Natural killer cell (primary cell): Measurements from ENCODE around the gene KCNQ2. TPM values are rescaled to one million over a fixed set of nuclear protein-coding genes. Genes with fewer than 3 reads are reported as not detected.

Source experiments
- ATAC-seq, 3 donors: fragments of 150-1000 bp in 2 of 3; fragments of 200-7000 bp in 1 of 3; cut with Tn5 transposase; 1 replicate in 1 of 3; 2 replicates in 2 of 3; pipeline ENCODE4 v1.10.0; 2021; ENCODE audit warnings: mild to moderate bottlenecking in 2 of 3, moderate library complexity in 2 of 3
- DNase-seq, 2 donors: peaks; one replicate each; pipeline versions ENCODE4 v3.0.0 to v3.0.0-alpha.2; 2013 to 2021; ENCODE audit warnings: mixed read lengths in 1 of 2
- H3K27ac ChIP-seq: one replicate; pipeline ENCODE4 v1.5.1; 2013; ENCODE audit warnings: mild to moderate bottlenecking, low read length
- H3K27me3 ChIP-seq: one replicate; pipeline ENCODE4 v1.6.1; 2013; ENCODE audit warnings: low read length; ENCODE audit not compliant: control insufficient read depth, insufficient read depth
- H3K36me3 ChIP-seq: one replicate; pipeline ENCODE4 v1.6.1; 2013; ENCODE audit warnings: low read length; ENCODE audit not compliant: control insufficient read depth, insufficient read depth
- H3K4me1 ChIP-seq: one replicate; pipeline ENCODE4 v1.6.1; 2013; ENCODE audit warnings: low read length; ENCODE audit not compliant: control insufficient read depth, insufficient read depth
- H3K4me3 ChIP-seq: one replicate; pipeline ENCODE4 v1.5.1; 2013; ENCODE audit warnings: low read length
- H3K9me3 ChIP-seq: one replicate; pipeline ENCODE4 v1.6.1; 2013; ENCODE audit warnings: low read length; ENCODE audit not compliant: control insufficient read depth, insufficient read depth
- H3K27ac Mint-ChIP-seq, 2 donors: one replicate each; pipeline ENCODE4 v1.8.0; 2022; ENCODE audit warnings: mild to moderate bottlenecking in 2 of 2, mixed read lengths in 2 of 2, moderate library complexity in 1 of 2
- H3K27me3 Mint-ChIP-seq, 2 donors: one replicate each; pipeline ENCODE4 v1.8.0; 2022; ENCODE audit warnings: low read depth in 2 of 2, mixed read lengths in 2 of 2
- H3K36me3 Mint-ChIP-seq: one replicate; pipeline ENCODE4 v1.8.0; 2022; ENCODE audit warnings: mixed read lengths
- H3K4me1 Mint-ChIP-seq, 2 donors: one replicate each; pipeline ENCODE4 v1.8.0; 2022; ENCODE audit warnings: mixed read lengths in 2 of 2
- H3K4me3 Mint-ChIP-seq: one replicate; pipeline ENCODE4 v1.8.0; 2022; ENCODE audit warnings: mild to moderate bottlenecking, moderate library complexity, mixed read lengths
- H3K9me3 Mint-ChIP-seq, 2 donors: one replicate each; pipeline ENCODE4 v1.8.0; 2022; ENCODE audit warnings: mixed read lengths in 2 of 2
- WGBS: methylation state at CpG from one replicate; pipeline ENCODE4 v1.1.7; 2013; ENCODE audit warnings: missing lambda C conversion rate; ENCODE audit not compliant: insufficient coverage; 5-methylcytosine and 5-hydroxymethylcytosine counted together
- intact Hi-C: fragments of 100-400 bp; cut with micrococcal nuclease; formaldehyde crosslinking; loops from one replicate; pipeline ENCODE4 v1.14.2; 2022
- total RNA-seq, 4 donors: library from RNA; stranded (reverse); fragments of 120-200 nt in 1 of 4; gene quantifications; one replicate each; pipeline versions ENCODE4 v1.2.3 to v1.2.4, GENCODE V29; 2013 to 2022
- TF ChIP-seq, protein P1 (sequence below): fragments of 200-600 bp; IDR thresholded peaks from one replicate; pipeline ENCODE4 v1.8.0; 2022; ENCODE audit warnings: antibody characterized with exemption

The KCNQ2 gene
- total RNA-seq, 3 donors from 2014 or later (not counting 1 experiment from before 2014, with no cell fraction given) = not detected

DNA sequence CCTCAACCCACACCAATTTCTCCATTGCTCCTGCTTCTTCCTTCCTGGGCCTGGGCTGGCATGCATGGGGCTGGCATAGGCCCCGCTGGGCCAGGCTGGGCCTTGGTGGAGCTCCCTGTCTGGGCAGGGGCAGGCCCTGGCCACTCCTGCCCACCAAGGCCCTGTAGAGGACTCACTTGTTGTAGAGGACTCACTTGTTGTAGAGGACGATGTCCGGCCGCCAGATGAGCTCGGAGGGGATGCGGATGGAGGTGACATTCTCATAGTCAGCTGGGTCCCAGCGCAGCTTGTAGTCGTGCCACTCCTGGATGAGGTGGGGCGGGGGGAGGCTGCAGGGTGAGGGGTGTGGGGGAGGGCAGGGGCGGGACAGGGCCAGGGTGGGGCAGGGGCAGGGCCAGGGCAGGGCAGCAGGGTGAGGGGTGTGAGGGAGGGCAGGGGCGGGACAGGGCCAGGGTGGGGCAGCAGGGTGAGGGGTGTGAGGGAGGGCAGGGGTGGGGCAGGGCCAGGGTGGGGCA lies 116.6 kb downstream of the KCNQ2 start:
- Histone ChIP-seq H3K27me3 (peaks cover 8% of the 10 kb centered on the region), H3K36me3 (no peaks in the 10 kb centered on the region), H3K4me1 (no peaks in the 10 kb centered on the region), H3K27ac (no peak overlapping the region), H3K9me3 (no peaks in the 10 kb centered on the region), H3K4me3 (no peak overlapping the region)
- no peak overlapping the region for H3K27ac Mint-ChIP-seq
- H3K36me3 Mint-ChIP-seq = no peaks in the 10 kb centered on the region
- H3K27me3 Mint-ChIP-seq = peaks cover 0 to 2% of the 10 kb centered on the region in 2 donors
- intact Hi-C loops = no loop called here
- no peaks in the 10 kb centered on the region for H3K4me1 Mint-ChIP-seq
- no peak for DNase-seq
- ATAC-seq = no peak
- 95% methylated on average over 8 of the region's 11 CpGs for WGBS
- H3K9me3 Mint-ChIP-seq = no peaks in the 10 kb centered on the region
- H3K4me3 Mint-ChIP-seq = no peak overlapping the region
- TF ChIP-seq, protein P1, sequence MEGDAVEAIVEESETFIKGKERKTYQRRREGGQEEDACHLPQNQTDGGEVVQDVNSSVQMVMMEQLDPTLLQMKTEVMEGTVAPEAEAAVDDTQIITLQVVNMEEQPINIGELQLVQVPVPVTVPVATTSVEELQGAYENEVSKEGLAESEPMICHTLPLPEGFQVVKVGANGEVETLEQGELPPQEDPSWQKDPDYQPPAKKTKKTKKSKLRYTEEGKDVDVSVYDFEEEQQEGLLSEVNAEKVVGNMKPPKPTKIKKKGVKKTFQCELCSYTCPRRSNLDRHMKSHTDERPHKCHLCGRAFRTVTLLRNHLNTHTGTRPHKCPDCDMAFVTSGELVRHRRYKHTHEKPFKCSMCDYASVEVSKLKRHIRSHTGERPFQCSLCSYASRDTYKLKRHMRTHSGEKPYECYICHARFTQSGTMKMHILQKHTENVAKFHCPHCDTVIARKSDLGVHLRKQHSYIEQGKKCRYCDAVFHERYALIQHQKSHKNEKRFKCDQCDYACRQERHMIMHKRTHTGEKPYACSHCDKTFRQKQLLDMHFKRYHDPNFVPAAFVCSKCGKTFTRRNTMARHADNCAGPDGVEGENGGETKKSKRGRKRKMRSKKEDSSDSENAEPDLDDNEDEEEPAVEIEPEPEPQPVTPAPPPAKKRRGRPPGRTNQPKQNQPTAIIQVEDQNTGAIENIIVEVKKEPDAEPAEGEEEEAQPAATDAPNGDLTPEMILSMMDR = no peak

GRCh38 chr20:63354636-63355350 lies 117.7 kb downstream of the KCNQ2 start:
- no peaks in the 10 kb centered on the region for H3K36me3 ChIP-seq
- WGBS = 88% methylated on average over 23 of the region's 25 CpGs
- H3K27me3 ChIP-seq = peaks cover under 1% of the 10 kb centered on the region
- no peaks in the 10 kb centered on the region for H3K9me3 ChIP-seq
- peaks cover 0 to 2% of the 10 kb centered on the region in 2 donors for H3K27me3 Mint-ChIP-seq
- no peaks in the 10 kb centered on the region for H3K4me1 Mint-ChIP-seq
- H3K4me3 Mint-ChIP-seq = no peak overlapping the region
- H3K9me3 Mint-ChIP-seq = peaks cover 0 to 3% of the 10 kb centered on the region in 2 donors
- no peak overlapping the region for H3K27ac Mint-ChIP-seq
- intact Hi-C loops = no loop called here
- H3K36me3 Mint-ChIP-seq = no peaks in the 10 kb centered on the region
- ATAC-seq (no peak), DNase-seq (no peak)
- no peaks in the 10 kb centered on the region for H3K4me1 ChIP-seq
- no peak overlapping the region for H3K4me3 ChIP-seq
- no peak overlapping the region for H3K27ac ChIP-seq
- TF ChIP-seq, protein P1 = no peak

DNA sequence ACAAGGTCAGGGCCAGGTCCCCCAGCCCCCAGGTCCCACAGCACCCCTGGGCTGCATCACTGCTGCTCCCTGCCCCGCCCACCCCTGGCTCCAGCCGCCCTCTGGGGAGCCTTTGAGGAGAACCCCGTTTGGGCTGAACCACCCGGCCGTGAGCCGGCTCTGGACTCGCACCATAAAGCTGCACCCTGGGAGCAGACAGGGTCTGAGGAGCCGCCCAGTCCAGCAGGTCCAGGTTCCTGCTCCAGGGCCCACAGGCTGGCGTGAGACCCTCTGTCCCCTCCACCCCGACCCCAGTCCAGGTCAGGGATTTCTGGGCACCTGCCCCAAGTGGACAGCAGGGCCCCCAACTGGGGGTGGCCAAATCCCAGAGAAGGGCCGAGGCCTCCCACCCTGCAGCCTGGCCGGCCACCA lies 119.6 kb downstream of the KCNQ2 start:
- 62% methylated on average over 12 of the region's 12 CpGs for WGBS
- H3K9me3 Mint-ChIP-seq = peaks cover 0 to 3% of the 10 kb centered on the region in 2 donors
- Histone ChIP-seq H3K4me3 (no peak overlapping the region), H3K27me3 (no peaks in the 10 kb centered on the region), H3K9me3 (no peaks in the 10 kb centered on the region), H3K4me1 (no peaks in the 10 kb centered on the region), H3K27ac (no peak overlapping the region), H3K36me3 (no peaks in the 10 kb centered on the region)
- no peak overlapping the region for H3K4me3 Mint-ChIP-seq
- TF ChIP-seq, protein P1 = no peak
- intact Hi-C loops = no loop called here
- no peaks in the 10 kb centered on the region for H3K36me3 Mint-ChIP-seq
- ATAC-seq = no peak
- DNase-seq = no peak
- peaks cover 0 to 2% of the 10 kb centered on the region in 2 donors for H3K27me3 Mint-ChIP-seq
- no peaks in the 10 kb centered on the region for H3K4me1 Mint-ChIP-seq
- no peak overlapping the region for H3K27ac Mint-ChIP-seq
